SK-N-SH treated with all-trans-retinoic acid at 6 μM for 48 hours (cell line): ENCODE data around the gene SPATS2.

Experiments used
- CREB5 ChIP-seq: fragments of 250-450 bp; sonication (Bioruptor Pico); IDR thresholded peaks from 2 replicates; pipeline ENCODE4 v1.5.1; 2020; ENCODE audit warnings: low read depth, mild to moderate bottlenecking, moderate library complexity
- CSRNP3 ChIP-seq: fragments of 250-450 bp; sonication (Bioruptor Pico); IDR thresholded peaks from 2 replicates; pipeline ENCODE4 v1.5.1; 2021; ENCODE audit warnings: mild to moderate bottlenecking, moderate library complexity
- ESRRG ChIP-seq: fragments of 250-450 bp; sonication (Bioruptor Pico); IDR thresholded peaks from 2 replicates; pipeline ENCODE4 v1.6.1; 2021; ENCODE audit warnings: mild to moderate bottlenecking
- OSR1 ChIP-seq: fragments of 250-450 bp; sonication (Bioruptor Pico); IDR thresholded peaks from 2 replicates; pipeline ENCODE4 v1.8.0; 2022; ENCODE audit warnings: moderate library complexity, mild to moderate bottlenecking, inconsistent platforms
- PATZ1 ChIP-seq: fragments of 250-450 bp; sonication (Bioruptor Pico); IDR thresholded peaks from 2 replicates; pipeline ENCODE4 v1.8.0; 2020; ENCODE audit warnings: mild to moderate bottlenecking, moderate library complexity, borderline replicate concordance
- PPARA ChIP-seq: fragments of 250-450 bp; sonication (Bioruptor Pico); IDR thresholded peaks from 2 replicates; pipeline ENCODE4 v1.5.0; 2020; ENCODE audit warnings: mild to moderate bottlenecking, borderline replicate concordance
- RARB ChIP-seq: fragments of 250-450 bp; sonication (Bioruptor Pico); IDR thresholded peaks from 2 replicates; pipeline ENCODE4 v1.8.0; 2021; ENCODE audit warnings: mild to moderate bottlenecking, moderate library complexity
- TSHZ2 ChIP-seq: fragments of 250-450 bp; sonication (Bioruptor Pico); IDR thresholded peaks from 2 replicates; pipeline ENCODE4 v1.5.0; 2020; ENCODE audit warnings: mild to moderate bottlenecking, moderate library complexity
- ZFP3 ChIP-seq: fragments of 250-450 bp; sonication (Bioruptor Pico); IDR thresholded peaks from 2 replicates; pipeline ENCODE4 v1.5.0; 2020; ENCODE audit warnings: mild to moderate bottlenecking, moderate library complexity

- TF ChIP-seq PPARA (CRISPR knock-in tag) (no peak), CREB5 (CRISPR knock-in tag) (no peak), RARB (CRISPR knock-in tag) (no peak), ESRRG (CRISPR knock-in tag) (no peak), ZFP3 (CRISPR knock-in tag) (no peak), PATZ1 (CRISPR knock-in tag) (no peak), TSHZ2 (no peak), CSRNP3 (CRISPR knock-in tag) (no peak), OSR1 (CRISPR knock-in tag) (no peak)
These were observed 190.1 kb downstream of the SPATS2 start for GRCh38 chr12:49557187-49557916.
